Stimulated activated CD4-positive, alpha-beta T cell treated with anti-CD3 and anti-CD28 coated beads, Interleukin-1b, Interleukin-23, amount 100 ng/mL, for 24 hours (primary cell): ENCODE data around the gene ADAMTSL1.

Experiments
- DNase-seq, 4 experiments: peaks; one replicate each; pipeline ENCODE4 v3.0.0-alpha.2; 2020; ENCODE audit warnings: low read depth in 4 of 4, low spot score in 1 of 4

ADAMTSL1 gene

GRCh38 chr9:18601956-18602355, 128.0 kb downstream of the ADAMTSL1 start:
- DNase-seq: no peak

GRCh38 chr9:18604767-18605730, 131.1 kb downstream of the ADAMTSL1 start:
- no peak for DNase-seq

GRCh38 chr9:18605766-18606180, 131.8 kb downstream of the ADAMTSL1 start:
- no peak for DNase-seq

- no peak for DNase-seq
Observed at GRCh38 chr9:18606281-18606680, 132.3 kb downstream of the ADAMTSL1 start.

GRCh38 chr9:18606846-18607245, 132.9 kb downstream of the ADAMTSL1 start:
- no peak for DNase-seq

GRCh38 chr9:18608371-18608770, 134.4 kb downstream of the ADAMTSL1 start:
- no peak for DNase-seq

- no peak for DNase-seq
Observed at GRCh38 chr9:18610956-18611355, 137.0 kb downstream of the ADAMTSL1 start.

- DNase-seq: no peak
Observed at GRCh38 chr9:18611971-18612370, 138.0 kb downstream of the ADAMTSL1 start.

- no peak for DNase-seq
Observed at GRCh38 chr9:18614116-18614515, 140.2 kb downstream of the ADAMTSL1 start.

- no peak for DNase-seq
Observed at GRCh38 chr9:18614651-18615050, 140.7 kb downstream of the ADAMTSL1 start.

GRCh38 chr9:18616976-18617375, 143.0 kb downstream of the ADAMTSL1 start:
- DNase-seq: no peak

GRCh38 chr9:18617759-18618158, 143.8 kb downstream of the ADAMTSL1 start:
- no peak for DNase-seq

- DNase-seq: no peak
Observed at GRCh38 chr9:18618862-18619261, 144.9 kb downstream of the ADAMTSL1 start.

GRCh38 chr9:18622186-18622836, 148.4 kb downstream of the ADAMTSL1 start:
- DNase-seq: no peak

- DNase-seq: no peak
Observed at GRCh38 chr9:18623221-18624079, 149.5 kb downstream of the ADAMTSL1 start.

- no peak for DNase-seq
Observed at GRCh38 chr9:18626046-18626698, 152.2 kb downstream of the ADAMTSL1 start.

- DNase-seq: no peak
Observed at GRCh38 chr9:18629136-18629535, 155.2 kb downstream of the ADAMTSL1 start.

GRCh38 chr9:18632632-18633403, 158.9 kb downstream of the ADAMTSL1 start:
- no peak for DNase-seq

- DNase-seq: no peak
Observed at GRCh38 chr9:18636781-18637180, 162.8 kb downstream of the ADAMTSL1 start.
